NCI-H1930 (cell line): Measurements from ENCODE around the gene PPFIBP2.

Source experiments
- DNase-seq, 2 experiments: peaks; one replicate each; lab custom pipeline; 2025; lab: John Stamatoyannopoulos, UW

The PPFIBP2 gene

DNA sequence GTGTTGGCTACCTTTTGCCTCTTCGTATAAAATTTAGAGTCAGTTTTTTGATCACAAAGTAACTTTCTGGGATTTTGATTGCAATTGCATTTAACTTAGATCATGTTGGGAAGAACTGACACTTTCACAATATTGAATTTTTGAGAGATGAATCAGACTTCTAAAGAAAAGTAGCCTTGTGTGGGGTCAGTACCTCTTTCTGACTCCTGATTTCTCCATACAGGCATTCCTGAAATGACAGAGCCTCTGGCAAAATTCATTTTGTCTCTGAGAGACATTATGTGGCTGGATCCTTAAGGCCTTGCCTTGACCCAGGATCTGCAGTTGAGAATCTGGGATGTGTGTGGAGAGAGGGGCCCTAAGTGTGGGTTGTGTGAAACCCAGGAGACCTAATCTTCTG lies 37.8 kb downstream of the PPFIBP2 start:
- no peak for DNase-seq

DNA sequence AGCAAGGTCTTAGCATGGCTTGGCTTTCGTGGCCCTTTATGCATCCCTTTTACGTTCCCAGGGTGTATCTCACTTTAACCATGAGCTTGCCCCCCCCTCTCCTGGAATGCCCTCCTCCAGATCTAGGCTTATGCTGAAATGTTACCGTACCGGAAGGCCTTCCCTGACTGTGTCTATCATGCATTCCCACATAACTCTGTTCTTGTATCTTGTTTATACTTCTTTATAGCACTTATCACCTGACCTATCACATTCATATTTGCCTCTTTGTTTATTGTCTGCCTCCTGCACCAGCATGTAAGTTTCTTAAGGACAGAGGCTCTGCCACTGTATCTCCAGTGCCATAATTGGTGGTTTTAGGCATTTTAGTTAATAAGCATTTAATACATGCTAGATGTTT lies 38.9 kb downstream of the PPFIBP2 start:
- no peak for DNase-seq

- peak in 1 of 2 experiments; percentile 68 for DNase-seq
Measured at GRCh38 chr11:7555052-7555699, 41.4 kb downstream of the PPFIBP2 start.

DNA sequence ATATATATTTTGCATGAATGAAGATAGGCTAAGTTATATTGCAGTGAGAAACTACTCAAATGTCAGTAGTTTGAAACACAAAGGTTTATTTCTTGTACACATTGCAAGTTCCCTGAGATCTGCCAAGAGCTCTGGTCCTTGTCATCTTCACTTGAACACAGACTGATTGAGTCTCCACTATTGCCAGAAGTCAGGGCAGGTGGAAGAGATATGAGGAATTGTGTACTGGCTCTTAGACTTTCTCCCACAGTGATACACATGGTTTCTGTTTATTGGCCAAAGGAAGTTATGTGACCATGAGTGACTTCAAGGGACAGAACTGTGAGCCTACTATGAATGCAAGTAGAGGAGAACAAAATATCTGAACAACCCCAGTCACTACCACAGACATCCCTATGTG lies 44.2 kb downstream of the PPFIBP2 start:
- DNase-seq, result no peak

DNA sequence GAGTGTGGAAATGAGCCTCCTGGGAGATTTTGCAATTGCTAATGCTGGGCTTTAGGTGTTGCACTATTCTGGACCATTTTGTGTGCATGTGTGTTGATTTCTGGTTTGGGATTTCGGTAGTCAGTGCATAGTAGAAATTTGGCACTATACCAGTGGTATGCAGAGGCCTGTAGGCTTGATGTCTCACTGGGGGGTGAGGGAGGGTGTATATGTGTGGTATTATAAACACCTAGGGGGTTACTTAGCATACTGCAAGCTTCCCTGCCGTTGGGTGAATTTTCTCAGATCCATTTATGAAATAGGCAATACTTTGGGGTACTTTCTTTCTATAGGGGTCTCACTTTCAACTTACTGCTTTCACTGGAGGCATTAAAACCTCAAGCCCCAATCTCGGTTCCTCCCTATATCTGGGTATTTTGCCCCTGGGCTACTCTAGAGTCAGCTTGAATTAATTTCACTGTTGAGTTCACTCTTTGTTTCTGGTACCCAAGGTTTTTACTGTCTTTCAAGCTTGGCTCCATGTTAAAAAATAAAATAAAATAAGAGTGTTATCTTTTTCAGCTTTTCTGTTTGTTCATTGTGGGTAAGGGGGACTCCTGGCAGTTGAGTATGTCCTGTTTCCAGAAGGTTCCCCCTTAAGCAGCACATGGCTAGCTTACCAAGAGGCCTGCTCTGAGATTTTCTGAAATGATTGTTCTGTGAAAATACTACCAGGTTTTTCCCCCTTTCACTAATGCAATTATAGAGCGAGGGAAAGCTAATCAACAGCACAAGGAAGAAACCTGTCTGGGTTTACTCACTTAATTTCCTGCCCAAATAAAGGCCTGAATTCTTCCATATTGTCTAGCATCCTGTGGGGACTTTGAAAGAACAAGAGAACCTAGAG lies 45.8 kb downstream of the PPFIBP2 start:
- no peak for DNase-seq

- no peak for DNase-seq
Measured at GRCh38 chr11:7561562-7561961, 47.8 kb downstream of the PPFIBP2 start.

DNA sequence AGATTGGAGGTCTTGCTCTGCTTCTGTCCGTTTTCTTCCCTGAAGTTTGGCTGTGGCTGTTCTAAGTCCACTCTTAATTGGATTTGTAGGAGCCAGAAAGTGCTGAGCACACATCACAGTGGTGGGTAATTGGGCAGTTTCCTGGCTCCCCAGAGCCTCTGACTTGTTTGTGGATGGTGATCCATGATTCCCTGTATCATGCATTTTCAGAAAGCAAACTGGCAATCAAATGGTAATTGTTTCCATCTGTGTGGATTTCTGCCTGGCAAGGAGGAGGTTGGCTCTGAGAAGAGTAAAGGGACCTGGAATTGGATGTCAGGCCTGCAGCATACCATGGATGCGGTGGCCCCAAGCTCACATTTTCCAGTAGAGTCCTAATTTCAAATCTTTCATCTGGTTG lies 49.5 kb downstream of the PPFIBP2 start:
- peak in 1 of 2 experiments; percentile 63 for DNase-seq

DNA sequence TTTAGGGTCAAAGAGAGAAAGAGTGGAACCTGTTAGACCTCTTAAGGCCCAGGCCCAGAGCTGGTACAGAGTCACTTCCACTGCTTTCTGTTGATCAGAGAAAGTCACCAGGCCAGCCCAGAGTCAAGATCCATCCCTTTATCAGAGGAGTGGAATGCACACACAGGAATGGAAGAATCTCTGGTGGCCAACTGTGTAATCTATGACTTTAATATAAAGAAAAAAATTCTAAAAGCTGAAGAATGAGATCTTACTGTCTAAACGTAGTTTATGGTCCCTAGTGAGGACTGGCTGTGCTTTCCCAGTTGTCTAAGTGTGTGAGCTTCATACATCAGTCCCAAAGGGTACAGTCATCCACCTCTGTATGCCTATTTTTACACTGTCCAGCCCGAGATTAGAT lies 51.0 kb downstream of the PPFIBP2 start:
- no peak for DNase-seq

DNA sequence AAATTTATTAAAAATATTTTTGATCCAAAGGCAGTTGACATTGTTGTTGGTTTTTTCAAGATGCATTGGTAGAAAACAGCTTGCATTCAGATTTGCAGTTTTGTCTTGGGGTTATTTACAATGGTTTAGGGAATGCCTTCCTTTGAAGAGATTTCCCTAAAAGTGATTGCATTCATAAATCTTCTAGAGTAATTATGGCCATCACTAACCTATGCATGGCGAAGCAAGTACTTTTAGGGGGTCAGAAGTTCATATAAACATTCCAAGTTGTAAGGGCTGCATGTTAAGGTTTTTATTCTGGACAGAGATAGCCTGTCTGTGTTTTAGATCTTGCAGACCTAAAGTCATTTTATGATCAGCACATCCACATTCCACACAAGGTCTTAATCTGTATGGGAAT lies 53.5 kb downstream of the PPFIBP2 start:
- DNase-seq, result no peak

GRCh38 chr11:7569044-7569443 lies 55.2 kb downstream of the PPFIBP2 start:
- no peak for DNase-seq

DNA sequence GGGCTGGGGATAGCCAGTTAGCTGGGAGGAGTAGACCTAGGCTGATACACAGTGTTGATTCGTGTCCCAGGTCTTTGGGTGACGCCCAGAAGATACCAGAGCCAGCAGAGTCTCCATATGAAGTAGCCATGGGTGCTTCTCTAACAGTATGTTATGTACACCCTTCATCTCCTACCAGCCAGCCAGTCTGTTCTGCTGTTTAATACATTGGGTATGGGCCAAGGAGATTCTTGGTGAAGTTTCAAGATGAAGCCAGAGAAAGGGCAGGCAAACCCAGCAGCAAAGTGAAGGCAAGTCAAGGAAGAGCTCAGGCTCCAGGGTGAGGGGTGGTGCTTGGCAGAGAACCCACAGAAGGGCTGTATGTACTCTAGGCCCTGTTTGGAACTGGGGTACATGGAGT lies 56.4 kb downstream of the PPFIBP2 start:
- no peak for DNase-seq

- no peak for DNase-seq
Measured at GRCh38 chr11:7570938-7571521, 57.2 kb downstream of the PPFIBP2 start.

DNA sequence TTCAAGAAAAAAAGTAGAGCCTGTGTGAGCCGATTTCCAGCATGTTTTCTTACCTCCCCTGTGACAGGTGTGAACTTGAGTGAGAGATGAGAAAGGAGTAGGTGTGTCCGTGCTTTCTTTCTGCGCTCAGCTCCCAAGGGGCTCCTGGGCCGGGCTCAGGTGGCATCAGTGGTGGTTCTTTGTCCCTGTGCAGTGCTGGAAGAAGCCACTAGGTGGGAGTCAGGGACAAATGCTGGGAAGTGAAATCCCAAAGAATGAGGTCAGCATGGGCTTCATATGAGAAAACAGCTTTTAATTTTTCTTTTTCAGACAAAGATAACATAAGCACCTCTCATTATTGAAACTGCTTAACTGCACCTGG lies 57.8 kb downstream of the PPFIBP2 start:
- peak; percentile 75 to 80 for DNase-seq

DNA sequence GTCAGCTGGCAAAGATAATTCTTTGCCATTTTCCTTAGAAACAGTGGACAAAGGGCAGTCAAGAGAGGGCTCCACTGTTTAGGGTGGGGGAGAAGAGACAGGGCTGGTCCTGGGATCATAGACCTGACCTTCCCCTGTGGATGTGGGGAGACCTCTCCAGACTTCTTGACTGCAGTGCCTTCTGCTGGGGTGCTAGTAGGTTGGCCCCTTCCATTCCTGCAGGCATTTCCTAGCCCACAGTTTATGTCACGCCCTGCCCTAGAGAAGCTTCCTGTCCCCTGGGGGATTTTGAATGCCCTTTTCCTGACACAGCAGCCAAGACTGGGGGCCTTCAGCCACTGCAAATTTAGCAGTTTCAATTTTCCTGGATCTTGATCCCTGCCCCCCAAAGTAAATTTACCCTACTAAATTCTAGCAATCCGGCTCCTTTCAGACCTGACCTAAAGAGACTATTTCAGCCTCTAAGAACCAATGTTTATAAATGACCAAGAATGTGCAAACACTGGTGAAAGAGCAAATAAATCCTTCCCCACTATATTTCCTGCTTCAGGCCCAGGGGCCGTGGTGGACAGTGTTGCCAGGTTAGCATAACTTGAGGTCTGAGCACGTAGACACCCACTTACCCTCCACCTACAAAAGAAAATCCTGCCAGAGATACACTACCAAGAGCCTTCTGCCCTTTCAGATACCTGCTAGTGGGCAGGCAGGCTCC lies 58.4 kb downstream of the PPFIBP2 start:
- DNase-seq, result no peak

GRCh38 chr11:7573193-7573557 lies 59.4 kb downstream of the PPFIBP2 start:
- DNase-seq, result no peak

DNA sequence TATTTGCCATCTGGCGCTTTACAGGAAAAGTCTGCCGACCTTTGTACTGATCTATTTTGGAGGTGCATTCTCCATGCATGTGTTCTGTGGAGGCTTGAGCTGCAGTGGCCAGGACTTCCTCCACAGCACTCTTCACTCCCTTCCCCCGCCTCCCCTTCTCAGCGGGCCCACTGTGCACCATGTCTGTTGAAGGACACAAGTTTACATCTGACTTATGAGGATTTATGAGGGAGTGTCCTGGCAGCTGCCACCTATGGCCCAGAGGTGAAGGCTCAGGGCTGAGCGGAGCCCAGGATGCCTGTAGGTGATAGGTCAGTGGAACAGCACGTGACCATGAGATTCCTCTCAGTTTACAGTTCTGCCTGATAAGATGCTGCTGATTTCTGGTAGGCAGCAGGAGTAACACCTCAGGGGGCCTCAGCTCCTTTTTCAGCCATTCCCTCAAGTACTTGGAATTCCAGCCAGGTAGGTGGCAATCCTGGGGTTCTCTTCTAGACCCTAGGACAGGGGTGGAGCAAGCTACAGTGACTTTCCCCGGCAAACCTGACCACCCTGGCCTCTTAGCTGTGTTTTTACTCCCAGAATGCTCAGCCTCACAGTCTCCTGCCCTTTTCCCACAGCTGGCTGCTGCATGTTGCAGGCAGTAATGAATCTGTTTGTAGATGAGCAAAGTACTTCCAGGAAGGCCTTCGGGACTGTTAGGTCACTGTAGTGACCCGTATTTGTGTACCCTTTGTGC lies 59.9 kb downstream of the PPFIBP2 start:
- no peak for DNase-seq

- DNase-seq, result no peak
Measured at GRCh38 chr11:7574491-7575130, 60.8 kb downstream of the PPFIBP2 start.

DNA sequence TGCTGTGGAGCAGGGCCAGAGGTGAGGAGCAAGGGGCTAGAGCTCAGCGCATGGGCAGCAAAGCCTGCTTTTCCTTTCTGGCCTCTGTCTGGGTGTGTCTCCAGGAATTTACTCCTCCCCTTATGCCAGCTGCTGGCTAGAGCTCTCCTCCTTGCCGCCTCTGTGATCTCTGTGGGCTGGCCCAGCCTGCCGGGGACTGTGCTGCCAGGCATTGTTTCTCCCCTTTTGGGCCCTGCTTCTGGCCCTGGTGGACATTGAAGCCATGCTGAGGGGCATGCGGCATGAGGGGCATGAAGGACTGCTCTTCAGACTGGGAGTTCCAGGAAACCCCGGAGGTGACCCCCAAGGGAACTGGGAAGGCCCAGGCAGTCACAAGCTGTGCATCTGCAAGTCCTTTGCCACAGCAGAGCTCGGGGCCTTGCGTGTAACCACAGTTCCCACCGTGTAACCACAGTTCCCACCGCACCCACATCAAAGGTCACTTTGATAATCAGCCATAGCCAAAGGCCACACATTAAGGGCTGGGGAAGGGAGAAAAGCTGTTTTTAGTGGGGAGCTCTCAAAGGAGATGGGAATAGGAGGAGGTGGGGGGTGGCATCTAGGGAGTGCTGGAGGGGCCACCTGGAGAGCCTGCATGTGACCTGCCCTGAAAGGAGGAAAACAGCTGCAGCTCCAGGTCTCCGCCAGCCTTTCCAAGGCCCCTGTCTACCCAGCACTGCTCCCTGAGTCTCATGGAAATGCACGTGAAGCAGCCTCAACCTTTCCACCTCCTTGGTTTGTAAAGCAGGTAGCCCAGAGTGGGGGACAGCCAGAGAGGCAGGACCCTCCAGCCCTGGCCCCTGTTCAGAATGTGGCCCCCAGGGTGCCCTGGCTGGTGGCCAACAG lies 62.3 kb downstream of the PPFIBP2 start:
- DNase-seq, result no peak

- no peak for DNase-seq
Measured at GRCh38 chr11:7576726-7577290, 63.0 kb downstream of the PPFIBP2 start.
